NCI-H82 treated with DMSO at 0.1 percent for 48 hours (cell line): Measurements from ENCODE around the gene KLF16.

Experiments used
- DNase-seq: peaks from one replicate; lab custom pipeline; 2025; ENCODE audit not compliant: unreplicated experiment; lab: John Stamatoyannopoulos, UW

KLF16 gene

GRCh38 chr19:1843646-1844394 lies 19.6 kb downstream of the KLF16 start:
- no peak for DNase-seq

GRCh38 chr19:1843116-1843515 lies 20.3 kb downstream of the KLF16 start:
- DNase-seq, result no peak

DNA sequence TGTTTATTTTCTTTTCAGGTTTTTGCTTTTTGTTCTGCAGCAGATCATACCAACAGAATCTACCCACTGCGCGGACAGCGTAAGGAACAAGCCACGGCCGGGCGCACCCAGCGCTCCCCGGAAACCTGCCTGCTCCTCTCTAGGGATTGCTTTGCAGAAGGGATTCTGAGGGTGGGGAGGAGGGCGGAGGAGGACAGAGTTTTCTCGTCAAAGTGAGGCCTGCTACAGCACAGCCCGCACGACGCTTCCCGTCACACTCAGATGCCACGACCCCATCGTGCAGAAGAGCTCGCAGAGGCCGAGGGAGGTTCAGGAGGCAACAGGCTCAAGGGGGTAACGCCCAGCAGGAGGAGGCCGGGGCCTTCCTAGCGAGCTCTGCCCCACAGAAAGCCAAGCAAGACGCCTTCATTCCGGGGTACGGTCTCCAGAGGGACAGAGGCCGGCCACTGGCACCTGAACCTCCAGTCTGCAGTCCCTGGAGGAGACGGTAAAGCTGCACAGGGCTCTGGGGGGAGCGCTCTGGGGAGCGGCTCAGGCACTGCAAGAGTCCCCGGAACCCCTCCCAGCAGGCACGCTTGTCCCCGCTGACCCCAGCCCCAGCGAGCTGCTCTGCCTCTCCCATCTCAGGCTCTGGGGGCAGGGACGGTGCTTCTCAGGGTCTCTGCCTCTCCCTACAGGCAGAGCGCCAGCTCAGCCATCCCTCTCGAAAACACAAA lies 22.0 kb downstream of the KLF16 start:
- no peak for DNase-seq

DNA sequence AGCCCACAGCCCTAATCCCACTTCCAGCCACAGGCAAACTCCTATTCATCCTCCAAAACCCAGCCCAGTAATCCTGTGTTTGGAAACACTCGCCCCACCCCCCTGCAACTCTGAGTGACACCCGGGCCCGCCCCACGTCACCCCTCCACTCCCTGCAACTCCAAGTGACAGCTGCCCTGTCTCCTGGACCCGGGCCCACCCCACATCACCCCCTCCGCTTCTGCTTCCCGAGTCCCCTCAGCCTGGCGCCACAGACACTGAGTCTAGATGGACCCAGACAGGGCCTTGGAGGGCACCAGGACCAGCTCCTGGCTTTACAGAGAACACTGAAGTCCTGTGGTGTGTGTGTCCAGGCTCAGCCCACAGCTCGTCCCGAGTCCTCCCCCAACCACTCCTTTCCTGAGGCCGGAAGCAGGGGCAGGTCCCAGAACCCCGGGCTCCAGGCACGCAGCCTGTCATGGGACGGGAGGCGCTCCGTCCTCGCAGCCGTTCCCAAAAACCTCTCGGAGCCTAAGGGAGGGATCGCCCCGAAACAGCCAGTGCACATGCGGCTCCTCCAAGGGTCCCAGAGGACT lies 22.8 kb downstream of the KLF16 start:
- no peak for DNase-seq

DNA sequence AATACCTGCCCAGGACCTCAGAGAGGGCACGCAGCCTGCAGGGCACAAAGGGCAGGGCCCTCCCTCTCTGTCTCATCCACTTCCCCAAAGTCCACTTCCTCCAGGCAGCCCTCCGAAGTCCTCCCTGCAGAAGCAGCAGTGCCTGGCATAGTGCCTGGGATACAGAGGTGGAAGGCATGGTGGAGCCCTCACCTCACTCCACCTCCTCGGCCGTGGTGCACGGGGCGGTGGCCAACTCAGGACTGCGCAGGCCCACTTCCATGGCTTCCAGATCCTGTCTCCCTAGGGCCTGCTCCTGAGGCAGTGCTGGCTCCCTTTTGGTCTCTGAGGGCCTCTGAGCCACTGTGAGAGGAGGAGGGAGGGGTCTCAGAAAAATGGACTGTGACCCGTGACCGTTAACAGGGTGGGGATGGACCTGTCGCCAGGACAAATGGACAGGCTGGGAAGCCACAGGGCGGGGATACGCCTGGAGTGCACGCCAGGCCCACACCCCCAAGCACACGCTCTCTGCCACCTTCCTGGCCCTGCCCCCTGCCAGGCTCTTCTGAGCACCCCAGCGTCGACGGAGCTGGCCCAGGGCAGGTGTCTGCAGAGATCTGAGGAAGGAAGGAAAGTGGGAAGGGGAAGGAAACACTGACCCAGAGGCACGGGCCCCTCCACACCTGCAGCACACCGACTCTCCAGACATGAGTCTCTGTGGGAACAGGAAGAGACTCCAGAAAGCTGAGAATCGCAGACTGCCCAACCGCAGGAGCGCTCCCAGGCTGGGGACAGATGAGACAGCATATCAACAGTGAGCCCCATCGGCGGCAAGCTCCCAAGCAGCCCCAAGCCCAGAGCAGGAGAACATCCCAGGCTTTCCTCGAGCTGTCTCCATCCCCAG lies 23.5 kb downstream of the KLF16 start:
- DNase-seq, result no peak

DNA sequence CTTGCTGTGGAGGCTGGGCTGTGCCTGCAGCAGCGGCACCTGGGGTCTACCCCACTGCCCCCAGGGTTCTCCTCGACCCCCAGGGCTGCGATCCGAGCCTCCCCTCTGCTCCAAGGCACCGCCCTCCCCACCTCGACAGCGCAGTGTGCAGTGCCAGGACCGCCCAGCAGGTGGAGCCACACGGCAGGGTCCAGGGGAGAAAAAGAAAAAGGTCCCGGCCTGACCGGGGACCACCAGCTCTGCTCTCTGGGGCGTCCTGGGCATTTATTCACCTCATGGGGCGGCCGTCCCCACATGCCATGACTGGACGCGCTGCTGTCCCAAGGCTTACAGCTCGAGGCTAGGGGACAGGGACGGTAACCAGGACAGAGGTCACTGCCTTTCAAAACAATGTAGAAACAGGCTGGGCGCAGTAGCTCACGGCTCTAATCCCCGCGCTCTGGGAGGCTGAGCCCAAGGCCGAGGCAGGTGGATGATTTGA lies 25.7 kb downstream of the KLF16 start:
- no peak for DNase-seq

DNA sequence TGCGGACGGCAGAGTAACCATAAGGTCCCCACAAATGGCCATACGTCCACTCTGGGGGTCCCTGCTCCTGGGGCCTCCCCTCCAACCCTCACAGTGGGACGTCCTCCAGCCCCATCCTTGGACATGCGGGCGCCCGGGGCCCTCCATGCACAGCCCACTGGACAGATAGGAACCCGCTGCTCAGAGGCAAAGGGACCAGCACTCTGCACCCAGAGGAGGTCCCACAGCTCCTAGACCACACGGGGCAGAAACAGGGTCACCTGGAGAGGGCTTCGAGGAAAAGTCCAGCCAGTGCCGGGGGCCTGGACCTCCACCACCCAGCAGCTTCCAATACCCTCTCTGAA lies 26.2 kb downstream of the KLF16 start:
- DNase-seq, result no peak

DNA sequence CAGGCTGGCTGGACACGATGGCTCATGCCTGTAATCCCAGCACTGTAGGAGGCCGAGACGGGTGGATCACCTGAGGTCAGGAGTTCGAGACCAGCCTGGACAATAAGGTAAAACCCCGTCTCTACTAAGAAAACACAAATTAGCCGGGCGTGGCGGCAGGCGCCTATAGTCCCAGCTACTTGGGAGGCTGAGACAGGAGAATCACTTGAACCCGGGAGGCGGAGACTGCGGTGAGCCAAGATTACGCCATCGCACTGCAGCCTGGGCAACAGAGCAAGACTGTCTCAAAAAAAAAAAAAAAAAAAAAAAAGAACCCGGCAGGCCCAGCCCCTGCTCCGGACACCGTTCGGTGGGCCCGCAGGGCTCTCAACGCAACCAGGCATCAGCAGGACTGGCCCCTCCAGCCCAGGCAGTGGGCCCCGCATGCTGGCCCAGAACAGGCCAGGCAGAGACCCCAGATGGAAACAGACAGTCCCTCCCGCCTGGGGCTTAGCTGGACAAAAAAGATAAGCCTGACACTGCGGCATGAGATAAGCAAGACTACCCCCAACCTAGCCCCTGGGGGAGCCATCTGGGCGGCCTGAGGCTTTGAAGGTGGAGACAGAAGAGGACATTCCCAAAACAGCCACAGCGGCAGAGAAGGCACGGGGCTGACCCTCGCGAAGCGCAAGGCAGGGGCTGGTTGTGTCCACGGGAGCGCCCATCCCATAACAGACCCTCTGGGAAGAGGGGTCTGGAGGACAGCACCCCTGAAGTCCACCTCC lies 26.7 kb downstream of the KLF16 start:
- DNase-seq, result no peak

- no peak for DNase-seq
These were observed 29.8 kb downstream of the KLF16 start for GRCh38 chr19:1833540-1833939.

DNA sequence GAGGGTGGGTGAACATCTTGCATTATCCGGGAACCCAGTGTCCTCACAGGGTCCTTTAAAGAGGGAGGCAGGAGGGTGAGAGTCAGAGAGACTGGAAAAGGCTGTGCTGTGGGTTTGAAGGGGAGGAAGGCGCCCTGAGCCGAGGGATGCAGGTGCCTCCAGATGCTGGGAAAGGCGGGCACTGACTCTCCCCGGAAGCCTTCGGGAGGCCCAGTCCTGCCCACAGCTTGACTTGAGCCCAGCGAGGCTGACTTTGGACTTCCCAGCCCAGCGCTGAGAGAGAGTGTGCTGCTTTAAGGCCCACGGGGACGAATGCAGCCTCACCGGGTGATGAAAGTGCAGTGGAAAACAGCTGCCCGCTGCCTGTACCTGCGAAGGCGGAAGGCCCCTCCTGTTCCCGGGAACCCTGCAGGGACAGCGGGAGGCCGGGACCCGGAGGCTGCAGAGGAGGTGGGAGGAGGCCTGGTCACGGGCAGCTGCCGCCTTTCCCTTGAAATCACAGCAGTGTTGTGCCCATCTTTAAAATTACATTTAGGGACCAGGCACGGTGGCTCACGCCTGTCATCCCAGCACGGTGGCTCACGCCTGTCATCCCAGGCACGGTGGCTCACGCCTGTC lies 31.2 kb downstream of the KLF16 start:
- DNase-seq, result no peak

DNA sequence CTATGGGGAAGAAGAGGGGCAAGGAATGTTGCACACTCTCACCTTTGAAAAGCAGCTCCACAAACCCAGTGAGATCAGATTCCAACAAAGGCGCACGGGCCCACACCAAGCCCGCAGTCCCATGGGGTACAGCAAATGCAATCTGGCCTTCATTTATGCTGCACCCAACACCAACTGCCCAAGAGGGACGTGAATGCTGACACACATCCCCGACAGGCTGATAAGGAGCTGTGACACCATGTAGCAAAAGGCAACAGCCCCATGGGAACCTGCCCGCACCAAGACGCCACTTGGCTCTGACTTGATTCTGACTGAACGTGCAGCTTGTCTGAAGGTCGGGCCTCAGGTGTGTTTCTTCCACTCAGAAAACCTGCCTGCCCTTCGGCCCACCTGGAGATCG lies 32.4 kb downstream of the KLF16 start:
- DNase-seq, result no peak

DNA sequence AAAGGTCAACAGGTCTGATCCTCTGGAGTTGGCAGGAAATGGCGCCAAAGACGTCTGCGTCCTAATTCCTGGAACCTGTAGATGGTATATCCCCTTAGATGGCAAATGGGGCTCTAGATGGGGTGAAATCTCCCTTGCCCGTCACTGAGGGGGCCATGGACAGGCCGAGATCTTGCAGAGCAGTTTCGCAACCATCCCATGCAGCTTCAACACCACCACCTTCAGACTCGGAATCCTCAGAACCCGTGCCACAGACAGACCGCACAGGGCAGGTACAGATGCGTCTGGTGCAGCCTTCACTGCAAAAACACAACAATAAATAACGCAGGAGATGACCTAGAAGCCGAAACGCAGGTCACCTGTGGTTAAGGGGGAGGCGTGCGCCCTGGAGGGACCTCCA lies 32.8 kb downstream of the KLF16 start:
- DNase-seq, result no peak

DNA sequence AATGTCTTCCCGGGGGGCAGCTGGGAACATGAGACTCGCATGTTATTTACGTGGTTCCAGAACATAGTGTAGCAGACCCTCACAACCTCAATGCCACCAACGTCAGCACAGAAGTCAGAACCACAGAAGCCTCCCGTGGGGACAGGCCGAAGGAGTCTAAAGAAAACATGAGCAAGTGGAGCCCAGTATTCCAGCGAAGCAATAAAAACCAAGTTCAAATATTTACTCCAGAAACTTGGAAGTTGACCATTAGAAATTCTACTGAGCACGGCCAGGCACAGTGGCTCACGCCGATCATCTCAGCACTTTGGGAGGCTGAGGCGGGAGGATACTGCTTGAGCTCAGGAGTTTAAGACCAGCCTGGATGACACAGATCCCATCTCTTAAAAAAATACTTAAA lies 33.4 kb downstream of the KLF16 start:
- DNase-seq, result no peak

DNA sequence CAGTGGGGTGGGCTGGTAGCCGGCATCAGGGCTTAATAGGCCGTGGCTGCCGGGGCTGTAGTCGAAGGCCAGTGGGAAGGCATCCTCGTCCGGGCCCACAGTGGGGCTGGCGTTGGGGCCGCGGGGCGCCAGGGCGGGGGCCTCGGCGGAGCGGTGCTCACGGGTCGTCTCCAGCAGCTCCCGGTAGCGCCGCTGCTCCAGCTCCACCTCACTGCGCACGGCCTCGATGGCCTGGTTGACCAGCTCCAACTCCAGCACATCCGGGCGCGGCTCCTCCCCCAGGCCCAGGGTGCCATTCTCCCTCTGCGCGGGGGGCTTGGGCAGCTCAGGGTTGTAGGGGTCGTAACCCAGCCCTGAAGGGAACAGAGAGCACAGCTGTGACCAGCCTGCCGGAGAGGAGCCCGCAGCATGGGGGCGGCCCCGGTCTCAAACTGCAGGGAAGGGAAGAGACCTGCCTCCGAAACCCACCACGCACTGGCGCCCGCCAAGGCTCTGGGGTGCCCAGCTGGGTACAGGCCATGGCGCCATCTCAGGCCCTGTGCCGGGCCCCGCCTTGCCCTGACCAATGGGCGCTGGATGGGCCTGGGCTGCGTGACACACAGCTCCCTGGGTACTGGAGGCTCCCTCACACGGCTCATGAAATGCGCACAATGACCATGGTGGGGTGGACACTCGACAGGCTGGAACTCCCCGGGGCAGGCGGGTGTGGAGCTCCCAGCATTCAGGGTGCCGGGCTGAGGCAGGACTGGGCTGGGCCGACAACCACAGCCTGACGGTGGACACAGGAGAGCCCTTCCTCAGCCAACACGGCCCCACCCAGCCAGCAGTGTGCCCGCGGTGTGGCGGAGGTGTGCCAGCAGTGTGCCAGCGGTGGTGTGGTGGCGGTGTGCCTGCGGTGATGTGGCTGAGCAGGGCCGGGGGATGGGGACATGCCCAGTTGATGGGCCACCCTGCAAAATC lies 34.8 kb downstream of the KLF16 start:
- DNase-seq, result no peak

DNA sequence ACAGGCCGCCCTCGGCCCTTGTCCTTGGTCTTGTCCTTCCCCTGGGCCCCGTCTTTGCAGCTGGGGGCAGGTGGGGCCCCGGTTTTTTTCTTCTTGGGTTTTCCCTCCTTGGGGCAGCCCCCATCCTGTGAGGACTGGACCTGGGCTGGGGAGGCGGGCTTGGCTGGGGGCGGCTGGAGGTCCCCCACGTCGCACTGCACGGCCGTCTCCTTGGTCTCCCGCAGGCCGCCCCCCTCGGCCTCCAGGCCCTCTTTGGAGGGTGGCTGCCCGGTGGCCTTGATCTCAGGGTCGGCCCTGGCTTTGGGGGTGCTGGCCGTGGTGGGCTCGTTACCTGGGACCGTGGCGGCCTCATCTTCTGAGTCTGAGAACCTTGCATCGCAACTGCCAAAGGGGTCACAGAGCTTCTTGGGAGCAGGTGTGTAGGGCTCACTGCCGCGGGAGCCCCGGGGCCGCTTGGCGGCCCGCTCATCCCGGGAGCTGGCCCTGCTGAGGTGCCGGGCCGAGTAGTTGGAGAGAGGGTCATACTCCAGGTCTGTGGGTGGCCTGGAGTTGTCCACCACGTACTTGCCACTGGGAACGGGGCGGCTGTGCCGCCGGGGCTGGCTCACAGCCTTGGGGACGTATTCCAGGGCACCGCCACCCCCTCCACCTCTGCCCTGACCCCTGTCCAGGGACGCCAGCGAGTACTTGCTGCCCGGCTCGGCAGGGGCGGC lies 35.7 kb downstream of the KLF16 start:
- DNase-seq, result no peak

GRCh38 chr19:1826557-1827521 lies 36.5 kb downstream of the KLF16 start:
- no peak for DNase-seq

- DNase-seq, result no peak
These were observed 37.3 kb downstream of the KLF16 start for GRCh38 chr19:1825909-1826556.
